ENCODE results near the gene RYR2.

The RYR2 gene

GRCh38 chr1:237166593-237167101, 124.7 kb downstream of the RYR2 start:
- DNase-seq (ENCODE audit: low spot score) = no peak
- no peak for TF ChIP-seq CTCF (IDR thresholded peaks at IDR 0.05; ENCODE audit: extremely low read depth, insufficient read depth, missing control alignments)
- in situ Hi-C loops (cut with MboI; ENCODE audit: low pct_unique_long_range_greater_than_20kb, low sequenced_read_pairs, unreplicated experiment) = no loop called here

GRCh38 chr1:237170149-237170548, 128.2 kb downstream of the RYR2 start:
- no peak for DNase-seq (ENCODE audit: low spot score)

GRCh38 chr1:237171454-237172117, 129.6 kb downstream of the RYR2 start:
- TF ChIP-seq CTCF (IDR thresholded peaks at IDR 0.05; ENCODE audit: extremely low read depth, insufficient read depth, missing control alignments) = no peak
- DNase-seq (ENCODE audit: low spot score) = no peak
- in situ Hi-C loops (cut with MboI; ENCODE audit: low pct_unique_long_range_greater_than_20kb, low sequenced_read_pairs, unreplicated experiment) = no loop called here

More at GRCh38 chr1:237170149-237170548, 128.2 kb downstream of the RYR2 start:
- TF ChIP-seq CTCF (IDR thresholded peaks at IDR 0.05; ENCODE audit: extremely low read depth, insufficient read depth, missing control alignments) = no peak
- in situ Hi-C loops (cut with MboI; ENCODE audit: low pct_unique_long_range_greater_than_20kb, low sequenced_read_pairs, unreplicated experiment) = no loop called here

GRCh38 chr1:237172118-237172485, 130.1 kb downstream of the RYR2 start:
- in situ Hi-C loops (cut with MboI; ENCODE audit: low pct_unique_long_range_greater_than_20kb, low sequenced_read_pairs, unreplicated experiment) = no loop called here
- no peak for TF ChIP-seq CTCF (IDR thresholded peaks at IDR 0.05; ENCODE audit: extremely low read depth, insufficient read depth, missing control alignments)

GRCh38 chr1:237179503-237179902, 137.5 kb downstream of the RYR2 start:
- no peak for DNase-seq (ENCODE audit: low spot score)
- no peak for TF ChIP-seq CTCF (IDR thresholded peaks at IDR 0.05; ENCODE audit: extremely low read depth, insufficient read depth, missing control alignments)
- in situ Hi-C loops (cut with MboI; ENCODE audit: low pct_unique_long_range_greater_than_20kb, low sequenced_read_pairs, unreplicated experiment) = no loop called here

More at GRCh38 chr1:237172118-237172485, 130.1 kb downstream of the RYR2 start:
- DNase-seq (ENCODE audit: low spot score) = no peak

GRCh38 chr1:237180256-237180655, 138.3 kb downstream of the RYR2 start:
- no peak for TF ChIP-seq CTCF (IDR thresholded peaks at IDR 0.05; ENCODE audit: extremely low read depth, insufficient read depth, missing control alignments)
- DNase-seq (ENCODE audit: low spot score) = no peak
- in situ Hi-C loops (cut with MboI; ENCODE audit: low pct_unique_long_range_greater_than_20kb, low sequenced_read_pairs, unreplicated experiment) = no loop called here
